GM19351 (cell line): Measurements from ENCODE around the gene CD164.
"Not testable (repeated sequence)": the region's sequence is repeated elsewhere in the genome, so short reads cannot be mapped to it uniquely, and the experiment has no call there.

Source experiments
- ATAC-seq: cut with Tn5 transposase; IDR thresholded peaks from one replicate; pipeline ENCODE4 v1.9.1; 2021; ENCODE audit warnings: mild to moderate bottlenecking, moderate library complexity; ENCODE audit not compliant: unreplicated experiment

The CD164 gene

GRCh38 chr6:109344226-109344625, 38.0 kb downstream of the CD164 start:
- no peak for ATAC-seq

- ATAC-seq, result no peak
Measured at GRCh38 chr6:109343518-109343917, 38.7 kb downstream of the CD164 start.

GRCh38 chr6:109342911-109343310, 39.4 kb downstream of the CD164 start:
- no peak for ATAC-seq

GRCh38 chr6:109342506-109342905, 39.8 kb downstream of the CD164 start:
- ATAC-seq, result no peak

GRCh38 chr6:109340811-109341210, 41.5 kb downstream of the CD164 start:
- no peak for ATAC-seq

GRCh38 chr6:109339906-109340678, 42.2 kb downstream of the CD164 start:
- no peak for ATAC-seq

GRCh38 chr6:109336221-109336961, 45.9 kb downstream of the CD164 start:
- no peak for ATAC-seq

GRCh38 chr6:109333870-109334269, 48.4 kb downstream of the CD164 start:
- ATAC-seq, result not testable (repeated sequence)

GRCh38 chr6:109332748-109333147, 49.5 kb downstream of the CD164 start:
- no peak for ATAC-seq

- no peak for ATAC-seq
Measured at GRCh38 chr6:109331081-109331480, 51.2 kb downstream of the CD164 start.

- ATAC-seq, result no peak
Measured at GRCh38 chr6:109330263-109330662, 52.0 kb downstream of the CD164 start.

- no peak for ATAC-seq
Measured at GRCh38 chr6:109328629-109329028, 53.6 kb downstream of the CD164 start.

- no peak for ATAC-seq
Measured at GRCh38 chr6:109327959-109328358, 54.3 kb downstream of the CD164 start.

GRCh38 chr6:109327491-109327890, 54.8 kb downstream of the CD164 start:
- ATAC-seq, result no peak

- no peak for ATAC-seq
Measured at GRCh38 chr6:109326351-109326750, 55.9 kb downstream of the CD164 start.

GRCh38 chr6:109325400-109325801, 56.9 kb downstream of the CD164 start:
- no peak for ATAC-seq

GRCh38 chr6:109323241-109323640, 59.0 kb downstream of the CD164 start:
- no peak for ATAC-seq

GRCh38 chr6:109322825-109323224, 59.4 kb downstream of the CD164 start:
- ATAC-seq, result peak; percentile 53

- no peak for ATAC-seq
Measured at GRCh38 chr6:109321752-109322151, 60.5 kb downstream of the CD164 start.

GRCh38 chr6:109320072-109320471, 62.2 kb downstream of the CD164 start:
- ATAC-seq, result no peak

GRCh38 chr6:109318328-109318876, 63.9 kb downstream of the CD164 start:
- no peak for ATAC-seq

- ATAC-seq, result no peak
Measured at GRCh38 chr6:109316909-109317308, 65.4 kb downstream of the CD164 start.
